ENCODE data around the gene CARM1.
A peak's percentile ranks its signal among the peaks of the same experiment; 100 is the strongest.
"Not testable (repeated sequence)": the region's sequence is repeated elsewhere in the genome, so short reads cannot be mapped to it uniquely, and the experiment has no call there.

Gene CARM1

GRCh38 chr19:10872546-10873107 lies 1.3 kb downstream of the CARM1 start:
- DNase-seq (ENCODE audit: low read depth) = peak; percentile 15

- DNase-seq (ENCODE audit: low read depth) = no peak
Observed at GRCh38 chr19:10874024-10874423, 2.7 kb downstream of the CARM1 start.

- DNase-seq (ENCODE audit: low read depth) = no peak
Observed at GRCh38 chr19:10876459-10877240, 5.3 kb downstream of the CARM1 start.

- DNase-seq (ENCODE audit: low read depth) = not testable (repeated sequence)
Observed at GRCh38 chr19:10877608-10878007, 6.3 kb downstream of the CARM1 start.

GRCh38 chr19:10878253-10878652 lies 6.9 kb downstream of the CARM1 start:
- DNase-seq (ENCODE audit: low read depth) = no peak

GRCh38 chr19:10881403-10882107 lies 10.2 kb downstream of the CARM1 start:
- DNase-seq (ENCODE audit: low read depth) = no peak

GRCh38 chr19:10882108-10882457 lies 10.7 kb downstream of the CARM1 start:
- DNase-seq (ENCODE audit: low read depth) = no peak

- no peak for DNase-seq (ENCODE audit: low read depth)
Observed at GRCh38 chr19:10884274-10884673, 12.9 kb downstream of the CARM1 start.

GRCh38 chr19:10885201-10886169 lies 14.1 kb downstream of the CARM1 start:
- DNase-seq (ENCODE audit: low read depth) = no peak

- DNase-seq (ENCODE audit: low read depth) = no peak
Observed at GRCh38 chr19:10887616-10888367, 16.4 kb downstream of the CARM1 start.

- no peak for DNase-seq (ENCODE audit: low read depth)
Observed at GRCh38 chr19:10888421-10888866, 17.1 kb downstream of the CARM1 start.

- DNase-seq (ENCODE audit: low read depth) = no peak
Observed at GRCh38 chr19:10889880-10890279, 18.5 kb downstream of the CARM1 start.

GRCh38 chr19:10891405-10892086 lies 20.2 kb downstream of the CARM1 start:
- DNase-seq (ENCODE audit: low read depth) = no peak

- no peak for DNase-seq (ENCODE audit: low read depth)
Observed at GRCh38 chr19:10892256-10892655, 20.9 kb downstream of the CARM1 start.

- DNase-seq (ENCODE audit: low read depth) = no peak
Observed at GRCh38 chr19:10894911-10895213, 23.5 kb downstream of the CARM1 start.

- no peak for DNase-seq (ENCODE audit: low read depth)
Observed at GRCh38 chr19:10895363-10895762, 24.0 kb downstream of the CARM1 start.

GRCh38 chr19:10895920-10896319 lies 24.6 kb downstream of the CARM1 start:
- DNase-seq (ENCODE audit: low read depth) = no peak

GRCh38 chr19:10896851-10897526 lies 25.6 kb downstream of the CARM1 start:
- DNase-seq (ENCODE audit: low read depth) = no peak

GRCh38 chr19:10898633-10899032 lies 27.3 kb downstream of the CARM1 start:
- DNase-seq (ENCODE audit: low read depth) = no peak

GRCh38 chr19:10899151-10899653 lies 27.8 kb downstream of the CARM1 start:
- no peak for DNase-seq (ENCODE audit: low read depth)
